Activated naive CD8-positive, alpha-beta T cell treated with anti-CD3 and anti-CD28 coated beads, Interleukin-2, amount 10 ng/mL, durations not matched to agents 7 days and 5 days (primary cell): Measurements from ENCODE around the gene SLC34A1. TPM values are rescaled to one million over a fixed set of nuclear protein-coding genes. Genes with fewer than 3 reads are reported as not detected.

Experiments
- ATAC-seq: fragments of 150-1000 bp; cut with Tn5 transposase; one replicate; pipeline ENCODE4 v1.10.0; 2021; ENCODE audit warnings: low read depth, moderate library complexity
- POLR2A ChIA-PET: fragments of 350-600 bp; sonication (Branson Sonifier 250); formaldehyde crosslinking; loops from one replicate; lab custom pipeline; 2021; ENCODE audit warnings: antibody characterized with exemption; lab: Charles Lee
- DNase-seq: peaks from one replicate; pipeline ENCODE4 v3.0.0; 2021
- H3K27ac Mint-ChIP-seq: one replicate; pipeline ENCODE4 v1.8.0; 2022; ENCODE audit warnings: mild to moderate bottlenecking, mixed read lengths
- H3K27me3 Mint-ChIP-seq: one replicate; pipeline ENCODE4 v1.8.0; 2022; ENCODE audit warnings: mild to moderate bottlenecking, moderate library complexity, mixed read lengths
- H3K36me3 Mint-ChIP-seq: one replicate; pipeline ENCODE4 v1.8.0; 2021; ENCODE audit warnings: mild to moderate bottlenecking, mixed read lengths
- H3K4me1 Mint-ChIP-seq: one replicate; pipeline ENCODE4 v1.8.0; 2021; ENCODE audit warnings: mixed read lengths
- H3K4me3 Mint-ChIP-seq: one replicate; pipeline ENCODE4 v1.8.0; 2022; ENCODE audit warnings: mild to moderate bottlenecking, moderate library complexity, mixed read lengths
- H3K9me3 Mint-ChIP-seq: one replicate; pipeline ENCODE4 v1.8.0; 2021; ENCODE audit warnings: mixed read lengths
- total RNA-seq, 2 experiments: library from RNA; stranded (reverse); gene quantifications; one replicate each; pipeline ENCODE4 v1.2.3, GENCODE V29; 2021

The SLC34A1 gene
- total RNA-seq, 2 experiments from 2014 or later: 1.9 to 2.1 TPM

DNA sequence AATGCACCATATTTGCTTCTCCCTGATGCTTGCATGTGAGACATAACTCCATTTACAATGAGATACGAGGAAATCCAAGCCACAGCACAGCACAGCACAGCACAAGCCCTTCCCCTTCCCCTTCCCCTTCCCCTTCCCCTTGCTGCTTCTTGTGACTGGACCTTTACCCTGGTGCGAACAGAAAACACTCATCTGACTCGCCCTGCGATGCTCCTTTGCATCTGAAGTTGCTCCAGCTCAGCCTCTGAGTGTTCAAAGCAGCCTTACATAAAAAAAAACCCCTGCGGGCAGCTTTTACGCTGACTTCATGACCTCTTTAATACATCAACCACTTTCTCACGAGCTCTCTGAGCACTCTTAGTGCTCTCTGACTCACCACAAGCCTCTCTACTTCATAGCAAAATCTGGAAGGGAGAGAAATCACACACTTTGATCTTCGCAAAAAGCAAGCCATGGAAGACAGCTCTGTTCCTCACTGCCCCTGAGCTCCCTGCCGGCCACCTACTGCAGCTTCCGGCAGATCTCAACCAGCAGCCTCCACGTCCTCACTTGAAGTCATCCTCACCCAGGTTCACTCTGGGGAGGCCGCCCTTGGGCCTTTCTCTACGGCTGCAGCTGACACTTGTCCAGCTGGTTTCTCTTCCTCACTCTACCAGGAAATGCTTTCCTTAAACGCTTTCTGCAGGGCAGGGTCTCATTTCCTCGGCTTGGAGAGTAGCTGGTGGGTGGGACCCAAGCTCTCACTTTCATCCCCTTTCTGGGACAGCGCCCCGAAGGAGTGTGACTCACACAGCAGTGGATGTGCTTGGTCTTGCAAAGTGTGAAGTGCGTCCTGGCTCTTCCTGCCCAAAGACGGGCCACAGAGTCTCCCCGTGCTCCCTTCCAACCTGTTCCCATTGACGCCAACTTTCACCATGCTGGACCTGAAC, 5.3 kb downstream of the SLC34A1 start:
- ATAC-seq: peak; percentile 40
- Mint-ChIP-seq H3K27ac (peak overlapping the region; percentile 88), H3K36me3 (no peaks in the 10 kb centered on the region), H3K27me3 (no peaks in the 10 kb centered on the region), H3K4me3 (peak overlapping the region; percentile 45), H3K4me1 (peaks cover 43% of the 10 kb centered on the region), H3K9me3 (no peaks in the 10 kb centered on the region)
- POLR2A ChIA-PET: interaction anchor here (0.8 to 3.4 kb wide), 14 partner anchors 13 to 83 kb away, joined by 3 to 40 read pairs (median 4); partner anchors contain the start of genes DBN1, PRR7 and RGS14
- peak; percentile 47 for DNase-seq

DNA sequence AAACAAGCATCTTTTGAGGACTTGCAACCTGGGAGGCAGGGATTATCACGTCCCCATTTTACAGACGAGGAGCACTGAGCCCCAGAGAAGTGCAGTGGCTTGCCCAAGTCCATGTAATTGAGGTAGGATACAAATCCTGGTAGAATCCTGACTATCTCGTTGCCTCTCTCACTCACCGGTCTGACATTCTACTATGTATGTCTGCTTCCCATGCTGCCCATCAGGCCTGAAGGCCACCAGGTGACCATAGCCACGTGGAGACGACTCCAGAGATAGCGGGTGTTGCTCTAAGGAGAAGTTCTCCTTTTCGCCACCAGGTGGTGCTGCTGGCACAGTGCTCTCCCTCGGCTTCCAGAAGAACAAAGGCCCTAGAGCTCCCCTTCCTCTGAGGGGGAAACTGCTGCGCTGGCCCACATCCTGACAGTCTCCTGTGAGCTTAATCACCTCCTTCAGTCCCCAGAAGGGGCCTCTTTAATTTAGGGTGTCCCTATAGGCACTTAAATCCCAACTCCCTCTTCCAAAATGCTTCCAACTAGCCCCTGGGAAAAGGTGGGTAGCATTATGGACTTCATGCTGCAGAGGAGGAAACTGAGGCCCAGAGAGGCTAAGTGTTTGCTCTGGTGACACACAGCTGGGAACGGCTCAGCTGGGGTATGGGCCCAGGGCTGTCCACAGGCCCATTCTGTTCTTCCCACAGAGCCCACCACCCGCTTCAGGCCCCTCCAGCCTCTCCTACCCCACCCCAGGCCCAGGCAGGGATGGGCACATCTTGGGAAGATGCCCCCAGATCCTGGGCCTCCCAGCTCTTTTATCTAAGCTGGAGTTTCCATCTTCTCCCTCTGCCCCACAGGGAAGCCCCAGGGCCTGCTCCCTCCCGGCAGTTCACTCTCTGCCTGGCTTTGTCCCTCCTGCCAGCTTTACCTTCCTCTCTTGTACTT, 6.4 kb downstream of the SLC34A1 start:
- Mint-ChIP-seq H3K9me3 (no peaks in the 10 kb centered on the region), H3K4me3 (peak overlapping the region; percentile 56), H3K36me3 (no peaks in the 10 kb centered on the region), H3K27ac (peak overlapping the region; percentile 88), H3K27me3 (peaks cover 3% of the 10 kb centered on the region), H3K4me1 (peaks cover 36% of the 10 kb centered on the region)
- peak; percentile 83 for DNase-seq
- ATAC-seq: peak; percentile 88
- POLR2A ChIA-PET: interaction anchor here (0.5 to 3.4 kb wide), 21 partner anchors 12 to 124 kb away, joined by 3 to 40 read pairs (median 3); partner anchors contain the start of genes DBN1, GRK6, LMAN2 and PDLIM7

DNA sequence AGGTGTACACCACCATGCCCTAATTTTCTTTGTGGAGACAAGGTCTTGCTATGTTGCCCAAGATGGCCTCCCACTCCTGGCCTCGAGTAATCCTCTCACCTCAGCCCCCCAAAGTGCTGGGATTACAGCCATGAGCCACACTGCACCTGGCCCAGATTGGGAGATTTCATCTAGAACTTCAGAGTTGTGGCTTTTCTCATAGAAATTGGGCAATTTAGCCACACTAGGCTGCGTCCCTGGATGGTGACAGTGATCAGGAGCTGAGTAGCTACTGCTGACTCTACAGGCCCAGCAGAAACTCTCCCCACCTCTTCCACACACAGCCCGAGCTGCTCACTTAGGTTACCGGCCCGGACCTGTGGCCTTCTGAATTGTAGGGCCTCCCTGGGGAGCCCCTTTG, 8.5 kb downstream of the SLC34A1 start:
- Mint-ChIP-seq H3K27me3 (peaks cover 5% of the 10 kb centered on the region), H3K4me3 (no peak overlapping the region), H3K4me1 (peaks cover 36% of the 10 kb centered on the region), H3K27ac (no peak overlapping the region), H3K9me3 (no peaks in the 10 kb centered on the region), H3K36me3 (no peaks in the 10 kb centered on the region)
- POLR2A ChIA-PET: no interaction called here
- no peak for DNase-seq
- no peak for ATAC-seq

DNA sequence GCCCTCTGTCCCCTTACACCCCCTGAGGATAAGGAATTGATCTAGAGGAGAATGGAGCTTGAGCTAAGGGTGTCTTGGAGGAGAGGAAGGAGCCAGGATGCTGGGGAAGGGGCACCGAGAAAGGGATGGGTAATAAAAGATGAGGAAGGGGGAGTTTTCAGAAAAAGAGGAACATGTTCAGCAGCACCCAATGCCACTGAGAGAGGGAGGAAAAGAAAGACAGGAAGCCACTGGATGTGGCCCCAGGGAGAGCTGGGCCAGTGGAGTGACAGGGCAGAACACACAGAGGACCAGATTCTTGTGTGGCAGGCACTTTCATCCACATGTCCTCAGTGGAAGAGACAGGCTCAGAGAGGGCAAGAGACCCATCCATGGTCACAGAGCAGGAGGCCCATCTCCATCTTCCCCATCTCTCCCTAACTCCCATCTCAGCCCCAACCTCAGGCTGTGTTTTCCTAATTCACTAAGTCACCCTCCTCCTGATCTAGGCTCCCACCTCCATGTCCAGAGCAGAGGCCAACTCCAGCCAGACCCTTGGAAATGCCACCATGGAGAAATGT, 9.1 kb downstream of the SLC34A1 start:
- Mint-ChIP-seq H3K4me1 (peaks cover 35% of the 10 kb centered on the region), H3K9me3 (no peaks in the 10 kb centered on the region), H3K36me3 (no peaks in the 10 kb centered on the region), H3K4me3 (no peak overlapping the region), H3K27ac (peak overlapping the region; percentile 35), H3K27me3 (peaks cover 6% of the 10 kb centered on the region)
- DNase-seq: no peak
- ATAC-seq: no peak
- POLR2A ChIA-PET: interaction anchor here (0.5 to 0.8 kb wide), 2 partner anchors 46 to 53 kb away, joined by 3 to 4 read pairs; partner anchors contain the start of gene PRR7

DNA sequence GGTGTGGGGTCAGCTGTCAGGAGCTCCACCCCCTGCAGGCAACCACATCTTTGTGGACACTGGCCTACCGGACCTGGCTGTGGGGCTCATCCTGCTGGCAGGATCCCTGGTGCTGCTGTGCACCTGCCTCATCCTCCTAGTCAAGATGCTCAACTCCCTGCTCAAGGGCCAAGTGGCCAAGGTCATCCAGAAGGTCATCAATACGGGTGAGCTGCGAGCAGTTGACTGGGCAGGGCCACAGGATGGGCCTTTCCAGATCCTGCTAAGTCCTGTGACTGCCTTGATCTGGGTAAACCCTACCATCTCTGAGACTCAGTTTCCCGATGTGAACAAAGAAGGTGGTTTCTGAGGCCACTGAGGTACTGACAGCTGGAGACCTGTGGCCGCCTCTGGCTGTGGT, 9.8 kb downstream of the SLC34A1 start:
- no peak overlapping the region for H3K27ac Mint-ChIP-seq
- H3K36me3 Mint-ChIP-seq: no peaks in the 10 kb centered on the region
- H3K4me3 Mint-ChIP-seq: no peak overlapping the region
- ATAC-seq: no peak
- H3K27me3 Mint-ChIP-seq: peaks cover 11% of the 10 kb centered on the region
- DNase-seq: no peak
- H3K4me1 Mint-ChIP-seq: peaks cover 30% of the 10 kb centered on the region
- H3K9me3 Mint-ChIP-seq: no peaks in the 10 kb centered on the region
- POLR2A ChIA-PET: interaction anchor here (0.6 to 0.8 kb wide), 2 partner anchors 51 to 52 kb away, joined by 4 read pairs; partner anchors contain the start of gene PRR7

DNA sequence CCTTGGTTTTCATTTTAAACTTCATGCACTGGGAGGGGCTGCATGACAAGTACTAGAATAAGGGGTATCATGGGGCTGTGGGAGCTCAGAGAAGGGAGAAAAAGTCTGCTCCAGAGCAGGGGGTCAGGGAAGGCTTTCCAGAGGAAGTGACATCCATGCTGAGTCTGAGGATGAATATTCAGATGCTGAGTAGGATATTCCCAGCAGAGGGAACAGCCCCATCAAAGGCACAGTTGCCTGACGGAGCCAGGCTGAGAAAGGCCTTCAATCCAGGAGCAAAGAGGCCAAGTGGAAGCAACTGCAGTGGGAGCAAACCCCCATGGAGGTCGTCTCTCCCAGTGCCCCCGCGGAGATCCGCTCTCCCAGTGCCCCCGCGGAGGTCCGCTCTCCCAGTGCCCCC, 11.8 kb downstream of the SLC34A1 start:
- no peak for ATAC-seq
- POLR2A ChIA-PET: no interaction called here
- Mint-ChIP-seq H3K27me3 (peaks cover 13% of the 10 kb centered on the region), H3K9me3 (no peaks in the 10 kb centered on the region), H3K36me3 (no peaks in the 10 kb centered on the region), H3K4me1 (peaks cover 13% of the 10 kb centered on the region), H3K27ac (no peak overlapping the region), H3K4me3 (no peak overlapping the region)
- DNase-seq: no peak

DNA sequence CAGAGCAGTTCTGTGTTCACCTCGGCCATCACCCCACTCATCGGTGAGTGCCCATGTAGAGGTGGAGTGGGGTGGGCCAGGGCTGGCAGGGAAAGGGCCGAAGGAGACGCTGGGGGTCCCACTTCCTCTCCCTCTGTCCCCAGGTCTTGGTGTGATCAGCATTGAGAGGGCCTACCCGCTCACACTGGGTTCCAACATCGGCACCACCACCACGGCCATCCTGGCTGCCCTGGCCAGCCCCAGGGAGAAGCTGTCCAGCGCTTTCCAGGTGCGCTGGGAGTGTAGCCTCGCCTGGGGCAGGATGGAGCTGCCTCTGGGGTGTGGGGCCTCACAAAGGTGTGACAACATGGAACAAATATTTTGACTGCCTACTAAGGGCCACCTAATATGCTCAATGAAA, 12.6 kb downstream of the SLC34A1 start:
- ATAC-seq: no peak
- POLR2A ChIA-PET: interaction anchor here (0.7 kb wide), 1 partner anchor 49 kb away, joined by 5 read pairs; no protein-coding TSS in a partner anchor
- no peak overlapping the region for H3K4me3 Mint-ChIP-seq

DNA sequence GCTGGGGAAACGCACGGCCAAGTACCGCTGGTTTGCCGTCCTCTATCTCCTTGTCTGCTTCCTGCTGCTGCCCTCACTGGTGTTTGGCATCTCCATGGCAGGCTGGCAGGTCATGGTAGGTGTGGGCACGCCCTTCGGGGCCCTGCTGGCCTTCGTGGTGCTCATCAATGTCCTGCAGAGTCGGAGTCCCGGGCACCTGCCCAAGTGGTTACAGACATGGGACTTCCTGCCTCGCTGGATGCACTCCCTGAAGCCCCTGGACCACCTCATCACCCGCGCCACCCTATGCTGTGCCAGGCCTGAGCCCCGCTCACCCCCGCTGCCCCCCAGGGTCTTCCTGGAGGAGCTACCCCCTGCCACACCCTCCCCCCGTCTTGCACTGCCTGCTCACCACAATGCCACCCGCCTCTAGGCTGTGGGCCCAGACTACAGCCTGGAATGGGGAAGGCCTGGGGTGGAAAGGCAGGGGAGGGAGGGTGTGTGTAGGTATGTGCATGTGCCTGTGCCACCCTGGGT, 13.7 kb downstream of the SLC34A1 start:
- Mint-ChIP-seq H3K27me3 (peaks cover 29% of the 10 kb centered on the region), H3K9me3 (no peaks in the 10 kb centered on the region), H3K4me1 (peaks cover 17% of the 10 kb centered on the region), H3K4me3 (no peak overlapping the region), H3K36me3 (no peaks in the 10 kb centered on the region), H3K27ac (no peak overlapping the region)
- POLR2A ChIA-PET: no interaction called here
- DNase-seq (no peak), ATAC-seq (no peak)

More for the DNA sequence above, 12.6 kb downstream of the SLC34A1 start:
- Mint-ChIP-seq H3K4me1 (peaks cover 11% of the 10 kb centered on the region), H3K27me3 (peaks cover 21% of the 10 kb centered on the region), H3K9me3 (no peaks in the 10 kb centered on the region), H3K36me3 (no peaks in the 10 kb centered on the region), H3K27ac (no peak overlapping the region)
- no peak for DNase-seq

DNA sequence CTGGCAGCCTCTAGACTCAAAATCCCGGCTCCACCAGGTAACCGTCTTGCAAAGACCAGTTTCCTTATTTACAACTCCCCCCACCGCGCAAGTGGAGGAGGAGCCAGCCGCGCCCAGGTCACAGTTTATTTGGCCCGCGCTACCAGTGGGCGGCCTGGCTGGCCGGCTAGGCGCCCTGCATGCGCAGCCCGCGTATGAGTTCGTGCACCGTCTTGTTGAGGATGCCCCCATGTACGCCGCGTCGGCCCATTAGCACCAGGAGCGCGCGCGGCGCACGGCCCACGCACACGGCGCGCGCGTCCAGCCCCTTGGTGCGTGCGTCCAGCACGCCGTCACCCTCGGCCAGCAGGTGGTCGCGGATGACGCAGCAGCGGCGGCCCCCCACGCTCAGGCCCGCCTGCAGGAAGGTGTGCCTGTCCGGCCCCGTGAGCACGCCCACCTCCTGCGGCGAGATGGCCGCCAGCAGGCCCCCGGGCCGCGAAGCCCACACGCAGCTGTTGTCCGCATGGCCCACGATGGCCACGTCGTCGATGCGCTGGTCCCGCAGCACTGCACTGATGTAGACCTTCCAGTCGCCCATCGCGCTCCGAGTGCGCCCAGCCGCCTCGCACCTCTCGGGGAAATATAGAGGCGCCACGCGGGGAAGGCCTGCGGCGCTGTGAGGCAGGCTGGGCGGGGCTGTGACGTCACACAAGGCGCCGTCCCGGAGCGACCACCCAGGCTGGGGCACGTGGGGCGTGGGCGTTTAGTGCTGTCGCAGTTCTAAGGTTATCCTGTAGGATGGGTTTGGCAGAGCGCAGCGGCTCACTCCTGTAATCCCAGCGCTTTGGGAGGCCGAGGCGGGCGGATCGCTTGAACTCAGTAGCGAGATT, 16.0 kb downstream of the SLC34A1 start, which contains the start of gene PFN3:
TSS of gene PFN3 (minus strand) at position 665 of the 872 bp plus-strand sequence. CDS start at position 580, 85 bp downstream.
- Mint-ChIP-seq H3K4me3 (no peak within 1 kb of the TSS), H3K4me1 (peaks cover 22% of the 10 kb centered on the region)
- no peak for DNase-seq

DNA sequence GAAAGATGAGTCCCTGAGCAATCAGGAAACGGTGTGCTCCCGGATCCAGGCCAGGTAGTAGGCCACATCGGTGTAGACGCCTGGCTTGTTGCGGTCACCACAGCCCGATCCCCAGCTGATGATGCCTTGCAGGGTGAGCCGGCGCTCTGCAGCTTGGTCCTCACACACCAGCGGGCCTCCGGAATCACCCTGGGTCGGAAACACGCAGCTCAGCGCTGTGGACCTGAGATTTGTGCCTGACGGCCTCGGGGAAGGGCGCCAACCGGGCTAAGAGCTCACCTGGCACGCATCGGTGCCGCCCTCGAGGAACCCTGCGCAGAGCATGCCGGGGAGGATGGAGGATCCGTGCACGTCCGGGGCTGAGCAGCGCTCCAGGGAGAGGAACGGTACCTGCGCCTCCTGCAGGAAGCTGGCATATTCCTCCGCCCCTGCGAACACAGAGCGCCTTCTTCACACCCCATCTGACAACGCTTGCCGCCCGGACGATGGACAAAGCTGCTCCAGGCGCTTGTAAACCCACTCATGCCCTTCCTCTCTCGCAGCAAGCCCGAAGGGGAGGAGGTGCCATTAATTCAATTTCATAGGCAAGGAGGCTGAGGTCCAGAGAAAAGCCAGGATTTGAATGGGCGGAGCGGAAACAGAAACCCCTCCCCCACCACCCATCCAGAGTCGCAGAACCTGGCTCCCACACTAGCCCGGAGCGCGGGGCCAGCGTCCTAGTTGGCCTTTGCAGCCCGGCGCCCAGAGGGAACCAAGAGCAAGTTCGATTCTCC, 18.2 kb downstream of the SLC34A1 start:
- ATAC-seq (peak; percentile 37), DNase-seq (peak; percentile 71)
- H3K4me1 Mint-ChIP-seq: peaks cover 37% of the 10 kb centered on the region
- H3K27me3 Mint-ChIP-seq: peaks cover 30% of the 10 kb centered on the region
- no peaks in the 10 kb centered on the region for H3K9me3 Mint-ChIP-seq
- no peaks in the 10 kb centered on the region for H3K36me3 Mint-ChIP-seq
- POLR2A ChIA-PET: interaction anchor here (0.8 to 5.5 kb wide), 11 partner anchors 12 to 104 kb away, joined by 3 to 145 read pairs (median 9); partner anchors contain the start of genes GRK6, PDLIM7, PRR7 and RGS14
- peak overlapping the region; percentile 84 for H3K4me3 Mint-ChIP-seq
- H3K27ac Mint-ChIP-seq: no peak overlapping the region

More for the DNA sequence above, 16.0 kb downstream of the SLC34A1 start, which contains the start of gene PFN3:
- POLR2A ChIA-PET: no interaction called here
- no peak for ATAC-seq
- Mint-ChIP-seq H3K9me3 (no peaks in the 10 kb centered on the region), H3K36me3 (no peaks in the 10 kb centered on the region), H3K27me3 (peaks cover 30% of the 10 kb centered on the region), H3K27ac (no peak within 1 kb of the TSS)
